ENCODE measurements around the gene PGLYRP1. TPM values are rescaled to one million over a fixed set of nuclear protein-coding genes. Genes with fewer than 3 reads are reported as not detected.

PGLYRP1 gene
- total and polyA plus RNA-seq, 2 of the 4 experiments (the other 2 are of a cell fraction) = not detected

DNA sequence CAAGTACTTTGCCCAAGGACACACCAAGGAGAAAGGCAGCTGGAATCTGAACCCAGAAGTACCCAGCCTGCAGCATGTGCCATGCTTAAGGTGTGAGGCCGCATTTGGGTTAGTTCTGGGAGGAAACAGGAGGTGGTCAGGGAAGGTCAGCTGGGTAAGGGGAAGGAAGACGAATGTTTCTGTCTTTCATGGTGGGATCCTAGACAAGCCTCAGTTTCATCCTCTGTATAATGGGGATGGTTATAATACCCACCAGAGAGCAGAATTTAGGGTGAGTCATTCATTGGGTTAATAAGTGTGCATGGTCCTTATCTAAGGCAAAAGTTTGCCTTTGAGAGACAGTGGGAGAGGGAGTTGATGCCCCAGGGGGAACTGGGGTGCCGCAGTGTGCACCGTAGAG is 24.0 kb downstream of the PGLYRP1 start:
- Histone ChIP-seq H3K14ac (replicated peaks; ENCODE audit: low read depth, low read length) (no peak overlapping the region), H3K9me1 (ENCODE audit: insufficient read depth, low read length) (peaks cover 9% of the 10 kb centered on the region), H3K56ac (ENCODE audit: extremely low read depth, insufficient read depth, low read length) (no peak overlapping the region), H3K27ac (ENCODE audit: insufficient read depth, low read length) (no peak overlapping the region), H3K36me3 (ENCODE audit: control insufficient read depth, insufficient read depth, low read length) (peaks cover 7% of the 10 kb centered on the region; the same call in 1 of the 2 replicates), H3K4me3 (ENCODE audit: insufficient read depth, low read depth, low read length) (no peak overlapping the region), H3K18ac (ENCODE audit: low read depth, low read length) (no peak overlapping the region), H3K4me1 (ENCODE audit: control insufficient read depth, insufficient read depth, low read length) (peaks cover 2% of the 10 kb centered on the region), H3K9ac (ENCODE audit: low read depth, low read length) (no peak overlapping the region), H4K20me1 (ENCODE audit: insufficient read depth, low read length) (peaks cover 5% of the 10 kb centered on the region; the same call in 1 of the 2 replicates), H3K79me1 (ENCODE audit: low read depth in 1 of 2, low read length in 2 of 2) (peaks cover 16 to 40% of the 10 kb centered on the region in 2 experiments), H4K5ac (ENCODE audit: low read depth, low read length) (no peak overlapping the region), H2AK5ac (ENCODE audit: low read depth, low read length) (no peak overlapping the region), H3K27me3 (ENCODE audit: control insufficient read depth, insufficient read depth, low read length) (no peaks in the 10 kb centered on the region), H2BK15ac (ENCODE audit: low read depth, low read length) (no peak overlapping the region), H2BK20ac (ENCODE audit: low read depth, low read length) (no peak overlapping the region), H3K9me3 (ENCODE audit: control insufficient read depth, insufficient read depth, low read length) (no peaks in the 10 kb centered on the region), H3K4me2 (ENCODE audit: low read depth, low read length) (no peak overlapping the region), H2AFZ (replicated peaks; ENCODE audit: low read length, poor library complexity) (no peak overlapping the region), H3K4ac (ENCODE audit: low read depth, low read length) (no peak overlapping the region), H2AK9ac (replicated peaks; ENCODE audit: low read depth, low read length, poor library complexity) (no peak overlapping the region), H4K91ac (ENCODE audit: insufficient read depth, low read depth, low read length) (no peak overlapping the region), H2BK120ac (ENCODE audit: low read depth, low read length) (no peak overlapping the region), H3K23ac (ENCODE audit: low read depth, low read length) (no peak overlapping the region), H2BK5ac (ENCODE audit: low read depth, low read length, poor library complexity, severe bottlenecking) (no peak overlapping the region), H4K8ac (ENCODE audit: low read depth in 2 of 2, low read length in 2 of 2) (no peak overlapping the region)
- no peak for ATAC-seq (ENCODE audit: low read depth)
- WGBS, 2 experiments (ENCODE audit: extremely low coverage in 2 of 2, insufficient read length in 1 of 2) = 100% methylated on average over 1 of the region's 4 CpGs; no CpG with 5 or more reads in 1 of the 2 experiments
- POLR2A ChIA-PET (ENCODE audit: unreplicated experiment) = no interaction called here
- no peak for DNase-seq
- TF ChIP-seq MXI1 (IDR thresholded peaks at IDR 0.05; ENCODE audit: borderline replicate concordance, low read depth, low read length) (no peak), RCOR1 (IDR thresholded peaks at IDR 0.05; ENCODE audit: insufficient replicate concordance, low read length) (no peak), NFE2L2 (IDR thresholded peaks at IDR 0.05; ENCODE audit: low read depth, low read length) (no peak), POLR2A (IDR thresholded peaks at IDR 0.05; ENCODE audit: low read depth, low read length) (no peak), SMC3 (IDR thresholded peaks at IDR 0.05; ENCODE audit: low read depth, low read length) (no peak), CHD1 (IDR thresholded peaks at IDR 0.05; ENCODE audit: low read depth, low read length) (no peak), FOS (IDR thresholded peaks at IDR 0.05; ENCODE audit: low read depth, low read length) (no peak), CEBPB (IDR thresholded peaks at IDR 0.05; ENCODE audit: low read depth, low read length) (no peak), MAFK (IDR thresholded peaks at IDR 0.05; ENCODE audit: low read depth, low read length) (no peak), BHLHE40 (IDR thresholded peaks at IDR 0.05; ENCODE audit: low read depth, low read length) (no peak), RAD21 (IDR thresholded peaks at IDR 0.05; ENCODE audit: low read length) (no peak), RFX5 (IDR thresholded peaks at IDR 0.05; ENCODE audit: low read depth, low read length) (no peak), MAZ (IDR thresholded peaks at IDR 0.05; ENCODE audit: borderline replicate concordance, low read depth, low read length) (no peak)
- TF ChIP-seq, protein P1, sequence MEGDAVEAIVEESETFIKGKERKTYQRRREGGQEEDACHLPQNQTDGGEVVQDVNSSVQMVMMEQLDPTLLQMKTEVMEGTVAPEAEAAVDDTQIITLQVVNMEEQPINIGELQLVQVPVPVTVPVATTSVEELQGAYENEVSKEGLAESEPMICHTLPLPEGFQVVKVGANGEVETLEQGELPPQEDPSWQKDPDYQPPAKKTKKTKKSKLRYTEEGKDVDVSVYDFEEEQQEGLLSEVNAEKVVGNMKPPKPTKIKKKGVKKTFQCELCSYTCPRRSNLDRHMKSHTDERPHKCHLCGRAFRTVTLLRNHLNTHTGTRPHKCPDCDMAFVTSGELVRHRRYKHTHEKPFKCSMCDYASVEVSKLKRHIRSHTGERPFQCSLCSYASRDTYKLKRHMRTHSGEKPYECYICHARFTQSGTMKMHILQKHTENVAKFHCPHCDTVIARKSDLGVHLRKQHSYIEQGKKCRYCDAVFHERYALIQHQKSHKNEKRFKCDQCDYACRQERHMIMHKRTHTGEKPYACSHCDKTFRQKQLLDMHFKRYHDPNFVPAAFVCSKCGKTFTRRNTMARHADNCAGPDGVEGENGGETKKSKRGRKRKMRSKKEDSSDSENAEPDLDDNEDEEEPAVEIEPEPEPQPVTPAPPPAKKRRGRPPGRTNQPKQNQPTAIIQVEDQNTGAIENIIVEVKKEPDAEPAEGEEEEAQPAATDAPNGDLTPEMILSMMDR (conservative IDR thresholded peaks at IDR 0.05; ENCODE audit: low read depth, low read length) = no peak
- TF ChIP-seq, protein P2, sequence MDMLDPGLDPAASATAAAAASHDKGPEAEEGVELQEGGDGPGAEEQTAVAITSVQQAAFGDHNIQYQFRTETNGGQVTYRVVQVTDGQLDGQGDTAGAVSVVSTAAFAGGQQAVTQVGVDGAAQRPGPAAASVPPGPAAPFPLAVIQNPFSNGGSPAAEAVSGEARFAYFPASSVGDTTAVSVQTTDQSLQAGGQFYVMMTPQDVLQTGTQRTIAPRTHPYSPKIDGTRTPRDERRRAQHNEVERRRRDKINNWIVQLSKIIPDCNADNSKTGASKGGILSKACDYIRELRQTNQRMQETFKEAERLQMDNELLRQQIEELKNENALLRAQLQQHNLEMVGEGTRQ (IDR thresholded peaks at IDR 0.05; ENCODE audit: low read depth, low read length) = no peak
- TF ChIP-seq, protein P3, sequence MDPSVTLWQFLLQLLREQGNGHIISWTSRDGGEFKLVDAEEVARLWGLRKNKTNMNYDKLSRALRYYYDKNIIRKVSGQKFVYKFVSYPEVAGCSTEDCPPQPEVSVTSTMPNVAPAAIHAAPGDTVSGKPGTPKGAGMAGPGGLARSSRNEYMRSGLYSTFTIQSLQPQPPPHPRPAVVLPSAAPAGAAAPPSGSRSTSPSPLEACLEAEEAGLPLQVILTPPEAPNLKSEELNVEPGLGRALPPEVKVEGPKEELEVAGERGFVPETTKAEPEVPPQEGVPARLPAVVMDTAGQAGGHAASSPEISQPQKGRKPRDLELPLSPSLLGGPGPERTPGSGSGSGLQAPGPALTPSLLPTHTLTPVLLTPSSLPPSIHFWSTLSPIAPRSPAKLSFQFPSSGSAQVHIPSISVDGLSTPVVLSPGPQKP (IDR thresholded peaks at IDR 0.05; ENCODE audit: borderline replicate concordance, low read depth, low read length) = no peak
- dilution Hi-C loops (cut with HindIII; ENCODE audit: low sequenced_read_pairs, unreplicated experiment) (no loop called here), intact Hi-C loops (cut with micrococcal nuclease) (loop anchor here (5.0 to 10.0 kb wide), 2 partner anchors 74 to 112 kb away; partner anchors contain the start of gene IRF2BP1), in situ Hi-C loops (cut with MboI; ENCODE audit: low sequenced_read_pairs) (no loop called here)
- CTCF ChIA-PET = no interaction called here
- no TSS peak for BruUV-seq (replicated peaks)
